ENCODE measurements around the gene CFAP43. TPM values are rescaled to one million over a fixed set of nuclear protein-coding genes. Genes with fewer than 3 reads are reported as not detected.

CFAP43 gene
- total and polyA plus RNA-seq, 9 of the 15 experiments (the other 6 are each of a cell fraction or from before 2014, with no cell fraction given) = 0.07 to 0.86 (median 0.11) TPM; not detected in 1

GRCh38 chr10:104220522-104220921 is 11.6 kb downstream of the CFAP43 start:
- 0% methylated on average over 2 of the region's 2 CpGs for WGBS (ENCODE audit: insufficient coverage, low coverage, missing lambda C conversion rate)
- Histone ChIP-seq H3K36me3 (ENCODE audit: control insufficient read depth, insufficient read depth, low read length) (no peaks in the 10 kb centered on the region), H3K4me2 (ENCODE audit: insufficient read depth, low read length) (no peak overlapping the region), H3K9me3 (replicated peaks; ENCODE audit: control insufficient read depth, insufficient read depth, low read depth, low read length) (no peaks in the 10 kb centered on the region), H3K9me1 (ENCODE audit: control insufficient read depth, insufficient read depth, low read length) (no peaks in the 10 kb centered on the region), H3K9ac (ENCODE audit: insufficient read depth in 1 of 2, low read depth in 2 of 2, low read length in 2 of 2) (no peak overlapping the region), H3K27me3 (ENCODE audit: control insufficient read depth in 2 of 2, insufficient read depth in 2 of 2, low read length in 2 of 2) (no peaks in the 10 kb centered on the region), H2AFZ (ENCODE audit: low read depth, low read length) (no peak overlapping the region), H3K79me2 (ENCODE audit: control insufficient read depth, insufficient read depth, low read length) (no peaks in the 10 kb centered on the region), H3K4me1 (replicated peaks in 1 of 2; ENCODE audit: control insufficient read depth in 2 of 2, insufficient read depth in 2 of 2, low read length in 2 of 2) (no peaks in the 10 kb centered on the region), H4K20me1 (replicated peaks; ENCODE audit: control insufficient read depth, insufficient read depth, low read length) (no peaks in the 10 kb centered on the region), H3K27ac (ENCODE audit: extremely low read depth, low read depth, low read length) (no peak overlapping the region), H3K4me3 (no peak overlapping the region)
- FAIRE-seq (no peak), DNase-seq (ENCODE audit: extremely low read depth in 1 of 4, low spot score in 3 of 4) (no peak), ATAC-seq (no peak)
- in situ Hi-C loops (cut with MboI) = no loop called here
- POLR2A ChIA-PET = no interaction called here
- CTCF ChIA-PET (ENCODE audit: low intra/inter-chr PET ratio) = no interaction called here
- TF ChIP-seq NCOA1 (IDR thresholded peaks at IDR 0.05; ENCODE audit: low read depth) = no peak
- no peak for TF ChIP-seq ZNF316 (IDR thresholded peaks at IDR 0.05)
- TF ChIP-seq HDAC3 (IDR thresholded peaks at IDR 0.05; ENCODE audit: borderline replicate concordance, partially characterized antibody) = no peak
- TF ChIP-seq MYBL2 (IDR thresholded peaks at IDR 0.05; ENCODE audit: low read depth) = no peak
- no peak for TF ChIP-seq MYBL2 (CRISPR knock-in tag; IDR thresholded peaks at IDR 0.05; ENCODE audit: borderline replicate concordance)
- intact Hi-C loops (cut with micrococcal nuclease) = no loop called here
- no TSS peak for BruUV-seq (replicated peaks)

GRCh38 chr10:104218751-104219150 is 13.4 kb downstream of the CFAP43 start:
- in situ Hi-C loops (cut with MboI) = no loop called here
- TF ChIP-seq ZNF589 (CRISPR knock-in tag; IDR thresholded peaks at IDR 0.05; ENCODE audit: low read depth) = no peak
- no peak for TF ChIP-seq NFYB (IDR thresholded peaks at IDR 0.05; ENCODE audit: extremely low read depth, insufficient read length)
- TF ChIP-seq GTF2F1 (IDR thresholded peaks at IDR 0.05; ENCODE audit: low read depth, low read length) = no peak
- no peak for TF ChIP-seq USF2 (CRISPR knock-in tag; IDR thresholded peaks at IDR 0.05)
- no peak for TF ChIP-seq ZNF3 (CRISPR knock-in tag; IDR thresholded peaks at IDR 0.05)
- TF ChIP-seq MLLT1 (IDR thresholded peaks at IDR 0.05) = no peak
- no peak for TF ChIP-seq BRD9 (IDR thresholded peaks at IDR 0.05; ENCODE audit: low read depth, partially characterized antibody)
- TF ChIP-seq PRMT5 (CRISPR knock-in tag; IDR thresholded peaks at IDR 0.05) = no peak
- TF ChIP-seq SIN3B (IDR thresholded peaks at IDR 0.05; ENCODE audit: low read depth) = no peak
- no peak for TF ChIP-seq SAFB (IDR thresholded peaks at IDR 0.05; ENCODE audit: borderline replicate concordance, low read depth, low read length)
- no peak for TF ChIP-seq ZNF699 (CRISPR knock-in tag; IDR thresholded peaks at IDR 0.05; ENCODE audit: insufficient replicate concordance)
- TF ChIP-seq ZNF551 (CRISPR knock-in tag; IDR thresholded peaks at IDR 0.05) = no peak
- no peak for TF ChIP-seq ZNF77 (CRISPR knock-in tag; IDR thresholded peaks at IDR 0.05)

More at GRCh38 chr10:104218751-104219150, 13.4 kb downstream of the CFAP43 start:
- ATAC-seq (no peak), FAIRE-seq (no peak), DNase-seq (ENCODE audit: extremely low read depth in 1 of 4, low spot score in 3 of 4) (no peak)
- Histone ChIP-seq H3K4me2 (ENCODE audit: insufficient read depth, low read length) (no peak overlapping the region), H3K9ac (ENCODE audit: insufficient read depth in 1 of 2, low read depth in 2 of 2, low read length in 2 of 2) (no peak overlapping the region), H3K4me3 (no peak overlapping the region), H3K27ac (ENCODE audit: extremely low read depth, low read depth, low read length) (no peak overlapping the region), H3K27me3 (ENCODE audit: control insufficient read depth in 2 of 2, insufficient read depth in 2 of 2, low read length in 2 of 2) (no peaks in the 10 kb centered on the region), H3K9me3 (replicated peaks; ENCODE audit: control insufficient read depth, insufficient read depth, low read depth, low read length) (peaks cover 1% of the 10 kb centered on the region; the same call in 1 of the 2 replicates), H3K79me2 (ENCODE audit: control insufficient read depth, insufficient read depth, low read length) (no peaks in the 10 kb centered on the region), H3K36me3 (ENCODE audit: control insufficient read depth, insufficient read depth, low read length) (no peaks in the 10 kb centered on the region), H2AFZ (ENCODE audit: low read depth, low read length) (no peak overlapping the region), H4K20me1 (replicated peaks; ENCODE audit: control insufficient read depth, insufficient read depth, low read length) (no peaks in the 10 kb centered on the region), H3K4me1 (replicated peaks in 1 of 2; ENCODE audit: control insufficient read depth in 2 of 2, insufficient read depth in 2 of 2, low read length in 2 of 2) (no peaks in the 10 kb centered on the region), H3K9me1 (ENCODE audit: control insufficient read depth, insufficient read depth, low read length) (no peaks in the 10 kb centered on the region)
- intact Hi-C loops (cut with micrococcal nuclease) = no loop called here
- CTCF ChIA-PET (ENCODE audit: low intra/inter-chr PET ratio) = no interaction called here
- POLR2A ChIA-PET = no interaction called here
- WGBS (ENCODE audit: insufficient coverage, low coverage, missing lambda C conversion rate) = 10% methylated on average over 7 of the region's 7 CpGs
- no TSS peak for BruUV-seq (replicated peaks)
